NOMO-1 treated with dmso at 0.1 percent for 144 hours (cell line): ENCODE results near the gene RRAS2.

Source experiments
- DNase-seq: peaks from one replicate; lab custom pipeline; 2025; ENCODE audit not compliant: unreplicated experiment; lab: John Stamatoyannopoulos, UW

Gene RRAS2

DNA sequence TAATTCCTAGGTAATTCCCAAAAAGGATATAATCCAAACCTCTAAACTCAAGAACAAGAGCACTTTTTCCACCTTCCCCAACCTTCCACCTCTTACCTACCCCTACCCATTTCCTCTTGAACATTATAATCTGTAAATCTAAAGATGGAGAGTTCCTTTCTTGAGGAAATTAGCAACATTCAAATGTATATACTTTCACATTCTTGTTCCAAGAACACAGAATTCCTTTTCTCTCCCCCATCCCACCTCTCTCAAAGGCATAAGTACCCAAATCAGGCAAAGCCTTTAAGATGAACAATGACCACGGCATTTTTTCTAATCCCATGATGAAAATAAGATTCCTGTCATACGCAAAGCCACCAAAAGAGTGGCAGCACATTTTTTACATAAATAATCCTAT lies 18.3 kb downstream of the RRAS2 start:
- no peak for DNase-seq

DNA sequence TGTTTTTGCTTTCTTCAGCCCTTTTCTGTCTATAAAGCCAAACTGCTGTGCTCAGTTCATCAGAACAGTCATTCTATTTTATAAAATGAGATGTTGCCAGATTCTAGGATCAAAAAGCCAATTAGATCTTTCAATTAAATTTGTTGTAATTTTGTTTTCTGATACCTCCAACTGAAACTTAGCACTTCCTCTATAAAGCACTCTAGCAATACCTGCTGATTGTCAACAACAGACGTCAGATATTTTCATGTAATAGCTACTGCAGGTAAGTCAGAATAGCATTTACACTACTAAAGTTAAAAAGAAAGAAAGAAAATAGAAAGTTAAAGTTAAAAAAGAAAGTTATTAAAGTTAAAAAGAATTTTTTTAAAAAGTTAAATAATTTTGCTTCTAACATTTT lies 19.6 kb downstream of the RRAS2 start:
- DNase-seq: no peak

DNA sequence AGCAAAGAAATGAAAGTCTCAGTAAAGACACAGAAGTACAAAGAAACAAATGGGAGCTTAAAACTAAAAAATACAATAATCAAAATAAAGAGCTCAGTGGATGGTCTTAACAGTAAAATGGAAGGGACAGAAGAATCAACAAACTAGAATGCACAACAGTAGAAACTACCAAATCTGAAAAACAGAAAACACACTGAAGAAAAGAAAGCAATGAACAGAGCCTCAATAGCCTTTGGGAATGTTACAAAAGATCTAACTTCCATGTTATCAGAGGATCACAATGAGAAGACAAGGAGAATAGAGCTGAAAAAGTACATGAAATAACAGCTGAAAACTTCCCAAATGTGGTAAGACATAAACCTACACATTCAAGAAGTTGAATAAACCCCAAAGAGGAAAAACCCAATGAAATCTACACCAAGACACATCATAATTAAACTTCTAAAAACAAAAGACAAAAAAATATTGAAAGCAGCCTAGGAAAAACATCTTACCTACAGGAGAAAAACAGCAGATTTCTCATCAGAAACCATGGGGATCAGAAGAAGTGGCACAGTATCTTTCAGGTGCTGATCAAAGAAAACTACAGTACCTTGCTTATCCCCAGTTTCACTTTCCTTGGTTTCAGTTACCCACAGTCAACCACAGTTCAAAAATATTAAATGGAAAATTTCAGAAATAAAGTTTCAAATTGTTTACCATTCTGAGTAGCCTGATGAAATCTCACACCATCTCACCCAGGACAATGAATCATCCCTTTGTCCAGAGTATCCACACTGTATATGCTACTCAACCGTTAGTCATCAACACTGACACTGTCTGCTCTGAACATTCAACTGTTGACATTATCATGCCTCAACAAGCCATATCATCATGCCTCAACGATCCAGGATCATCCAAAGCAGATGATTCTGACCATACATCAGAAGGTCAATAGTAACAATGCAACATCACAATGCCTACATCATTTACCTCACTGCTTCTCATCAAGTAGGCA lies 22.2 kb downstream of the RRAS2 start:
- no peak for DNase-seq

DNA sequence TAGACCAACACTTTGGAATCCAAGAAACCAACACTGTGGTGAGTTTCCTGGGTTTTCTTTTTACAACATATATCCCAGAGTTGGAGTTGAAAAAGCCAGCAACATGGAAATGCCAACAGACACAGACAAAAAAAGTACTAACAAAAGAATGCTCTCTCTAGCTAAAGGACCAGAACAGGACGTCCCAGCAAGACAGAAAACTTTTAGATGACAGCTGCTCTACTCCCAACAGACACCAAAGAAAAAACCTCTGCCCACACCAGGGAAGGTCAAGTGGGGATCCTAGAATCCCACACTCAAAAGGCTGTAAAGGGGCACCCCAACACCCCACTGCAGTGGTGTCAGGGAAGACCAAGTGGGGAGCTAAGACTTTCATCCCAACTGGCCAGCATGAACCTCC lies 23.3 kb downstream of the RRAS2 start:
- no peak for DNase-seq

DNA sequence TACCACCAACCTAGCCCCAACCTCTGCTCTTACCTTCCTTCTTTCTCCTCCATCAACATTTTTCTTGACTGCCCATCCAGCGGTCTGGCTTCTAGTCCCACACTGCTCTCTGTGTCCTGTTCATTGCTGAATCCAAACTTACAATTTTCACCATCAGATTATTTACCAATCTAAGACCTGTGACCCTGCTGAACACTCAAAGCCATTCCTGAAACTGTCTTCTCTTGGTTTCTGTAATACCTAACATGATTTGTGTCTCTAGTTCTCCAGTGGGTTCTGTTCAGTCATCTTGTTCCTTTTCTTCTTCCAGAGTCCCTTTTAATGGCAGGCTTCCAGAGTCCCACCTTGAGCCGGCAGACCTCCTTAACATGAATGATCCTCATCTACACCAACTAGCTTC lies 24.1 kb downstream of the RRAS2 start:
- no peak for DNase-seq

GRCh38 chr11:14334192-14334591 lies 24.8 kb downstream of the RRAS2 start:
- no peak for DNase-seq

DNA sequence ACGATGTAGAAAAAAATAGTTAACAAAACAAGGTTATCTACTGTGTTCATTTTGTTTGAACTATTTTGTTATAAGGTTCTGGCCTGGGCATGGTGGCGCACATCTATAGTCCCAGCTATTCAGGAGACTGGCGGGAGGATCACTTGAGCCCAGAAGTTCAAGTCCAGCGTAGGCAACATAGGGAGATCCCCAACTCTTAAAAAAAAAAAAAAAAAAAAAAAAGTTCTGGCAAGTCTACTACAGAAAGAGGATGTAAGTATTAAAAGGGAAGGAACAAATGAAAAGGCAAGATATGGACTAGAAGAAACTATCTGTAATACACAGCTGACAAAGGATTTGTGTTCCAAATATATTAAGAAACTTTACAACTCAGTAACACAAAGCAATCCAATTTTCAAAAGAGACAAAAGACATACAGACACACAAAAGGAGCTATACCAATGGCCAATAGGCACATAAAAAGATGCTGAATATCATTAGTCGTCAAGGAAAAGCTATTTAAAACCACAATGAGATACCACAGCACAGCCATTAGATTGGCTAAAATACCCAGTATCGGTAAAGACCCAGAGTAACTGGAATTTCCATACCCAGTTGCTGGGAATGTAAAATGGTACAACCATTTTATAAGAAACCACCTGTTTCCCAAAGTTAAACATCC lies 27.4 kb downstream of the RRAS2 start:
- DNase-seq: no peak

DNA sequence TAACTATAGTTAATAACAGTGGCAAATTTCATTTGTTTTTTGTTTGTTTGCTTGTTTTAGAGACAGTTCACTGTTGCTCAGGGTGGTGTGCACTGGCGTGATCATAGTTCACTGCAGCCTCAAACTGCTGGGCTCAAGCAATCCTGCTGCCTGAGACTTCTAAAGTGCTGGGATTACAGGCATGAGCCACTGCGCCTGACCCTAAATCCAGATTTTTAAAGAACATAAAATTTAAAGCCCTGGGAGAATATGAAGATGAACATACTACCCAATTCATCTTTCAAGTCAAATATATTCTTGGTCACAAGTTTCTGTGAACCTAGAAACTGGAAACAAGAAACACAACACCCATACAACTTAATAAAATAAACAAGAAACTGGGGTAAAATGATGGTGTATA lies 28.1 kb downstream of the RRAS2 start:
- no peak for DNase-seq

DNA sequence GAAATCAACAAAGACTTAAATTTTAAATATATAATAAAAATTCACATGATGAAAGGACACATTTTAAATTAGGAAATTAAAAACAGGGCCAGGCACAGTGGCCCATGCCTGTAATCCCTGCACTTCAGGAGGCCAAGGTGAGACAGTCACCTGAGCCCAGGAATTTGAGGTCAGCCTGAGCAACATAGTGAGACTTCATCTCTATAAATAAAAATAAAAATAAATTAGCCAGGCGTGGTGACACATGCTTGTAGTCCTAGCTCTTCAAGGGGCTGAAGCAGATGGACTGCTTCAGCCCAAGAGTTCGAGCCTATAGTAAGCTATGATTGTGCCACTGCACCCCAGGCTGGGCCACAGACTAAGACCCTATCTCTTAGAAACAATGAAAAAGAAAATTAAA lies 29.3 kb downstream of the RRAS2 start:
- no peak for DNase-seq

- no peak for DNase-seq
Measured at GRCh38 chr11:14327116-14327515, 31.9 kb downstream of the RRAS2 start.

DNA sequence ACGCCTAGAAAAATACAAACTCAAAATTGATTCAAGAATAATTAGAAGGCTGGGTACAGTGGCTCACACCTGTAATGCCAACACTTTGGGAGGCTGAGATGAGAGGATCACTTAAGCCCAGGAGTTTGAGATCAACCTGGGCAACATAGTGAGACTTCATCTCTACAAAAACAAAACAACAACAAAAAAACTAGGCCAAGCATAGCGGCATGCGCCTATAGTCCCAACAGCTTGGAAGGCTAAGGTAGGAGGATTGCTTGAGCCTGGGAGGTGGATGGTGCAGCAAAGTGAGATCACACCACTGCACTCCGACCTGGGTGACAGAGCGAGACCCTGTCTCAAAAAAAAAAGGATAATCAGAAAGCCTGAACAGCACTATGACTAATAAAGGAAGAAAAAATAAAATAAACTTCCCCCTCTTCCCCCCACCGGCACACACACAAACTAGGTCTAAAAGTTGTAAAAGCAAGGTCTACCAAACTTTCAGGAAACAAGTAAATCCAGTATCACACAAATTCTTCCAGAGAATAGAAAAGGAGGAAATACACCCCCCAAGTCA lies 35.8 kb downstream of the RRAS2 start:
- DNase-seq: no peak

DNA sequence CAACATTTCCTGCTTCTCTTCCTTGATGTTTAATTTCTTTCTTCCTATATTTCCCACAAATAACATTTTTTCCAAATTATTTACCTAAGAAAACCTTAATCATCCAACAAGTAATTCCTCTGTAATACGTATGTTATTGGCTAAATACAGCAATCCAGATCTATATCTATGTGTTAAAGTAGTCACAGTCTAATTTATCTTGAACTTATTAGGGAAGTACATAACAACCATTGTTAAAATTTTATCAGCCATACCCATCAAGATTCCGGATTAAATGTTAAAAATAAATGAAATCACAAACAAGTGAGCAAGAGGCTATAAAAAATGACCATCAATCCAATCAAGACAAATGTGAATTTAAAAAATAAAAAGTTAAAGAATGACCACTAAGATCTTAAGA lies 36.5 kb downstream of the RRAS2 start:
- no peak for DNase-seq

DNA sequence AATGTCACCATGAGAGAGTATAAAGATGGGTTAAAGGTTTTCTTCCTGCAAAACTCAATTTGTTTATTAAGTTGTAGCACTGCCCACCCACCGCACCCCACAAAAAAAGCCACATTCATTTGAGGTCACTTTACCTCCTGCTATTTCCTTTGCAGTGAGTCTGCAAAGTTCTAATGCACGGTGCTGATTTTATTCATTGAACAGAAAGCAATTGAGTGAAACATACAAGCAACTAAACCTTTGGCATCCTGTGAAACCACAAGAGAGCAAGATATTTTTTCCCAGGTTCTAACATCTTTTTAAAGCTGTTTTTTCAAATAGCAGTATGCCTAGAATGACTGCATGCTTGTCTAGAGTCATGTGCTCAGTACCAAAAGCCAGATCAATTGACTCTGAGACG lies 39.0 kb downstream of the RRAS2 start:
- DNase-seq: no peak

- DNase-seq: no peak
Measured at GRCh38 chr11:14318581-14318981, 40.4 kb downstream of the RRAS2 start.

DNA sequence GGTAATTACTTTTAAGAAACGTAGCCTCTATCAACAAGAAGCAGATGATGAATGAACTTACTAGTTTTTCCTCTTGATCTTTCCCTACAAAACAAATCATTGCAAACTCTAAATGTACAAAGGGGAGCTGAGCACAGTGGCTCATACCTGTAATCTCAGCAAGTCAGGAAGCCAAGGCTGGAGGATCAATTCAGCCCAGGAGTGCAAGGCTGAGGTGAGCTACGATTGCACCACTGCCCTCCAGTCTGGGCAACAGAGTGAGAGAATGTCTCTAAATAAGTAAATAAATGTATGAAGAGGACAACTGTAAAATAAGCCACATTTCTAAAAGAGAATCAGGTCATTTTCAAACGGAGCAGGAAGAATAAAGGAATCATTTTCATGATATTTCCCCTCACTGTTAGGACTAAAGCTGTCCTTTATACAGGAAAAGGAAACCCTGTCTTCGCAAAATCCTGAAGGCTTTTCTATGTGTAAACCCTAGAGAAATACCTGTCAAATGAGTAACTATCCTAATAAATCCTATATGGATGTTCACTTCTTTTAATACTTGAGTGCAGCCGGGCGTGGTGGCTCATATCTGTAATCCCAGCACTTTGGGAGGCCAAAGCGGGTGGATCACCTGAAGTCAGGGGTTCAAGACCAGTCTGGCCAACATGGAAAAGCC lies 41.2 kb downstream of the RRAS2 start:
- no peak for DNase-seq

DNA sequence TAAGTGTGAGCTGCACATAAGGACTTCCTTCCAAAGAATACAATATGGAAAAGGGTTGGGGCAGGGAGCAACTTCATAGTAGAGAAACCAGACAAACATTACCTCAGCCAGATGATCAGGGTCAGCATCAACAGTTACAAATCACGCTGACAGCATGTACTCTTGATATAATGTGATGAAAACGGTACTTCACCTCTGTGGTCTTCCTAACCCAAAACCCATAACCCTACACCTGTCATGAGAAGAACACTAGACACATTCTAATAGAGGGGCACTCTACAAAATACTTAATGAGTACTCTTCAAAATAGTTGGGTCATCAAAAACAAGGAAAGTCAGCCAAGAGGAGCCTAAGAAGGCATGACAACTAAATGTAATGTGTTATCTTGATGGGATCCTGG lies 43.9 kb downstream of the RRAS2 start:
- DNase-seq: no peak

- DNase-seq: no peak
Measured at GRCh38 chr11:14314127-14314526, 44.9 kb downstream of the RRAS2 start.

DNA sequence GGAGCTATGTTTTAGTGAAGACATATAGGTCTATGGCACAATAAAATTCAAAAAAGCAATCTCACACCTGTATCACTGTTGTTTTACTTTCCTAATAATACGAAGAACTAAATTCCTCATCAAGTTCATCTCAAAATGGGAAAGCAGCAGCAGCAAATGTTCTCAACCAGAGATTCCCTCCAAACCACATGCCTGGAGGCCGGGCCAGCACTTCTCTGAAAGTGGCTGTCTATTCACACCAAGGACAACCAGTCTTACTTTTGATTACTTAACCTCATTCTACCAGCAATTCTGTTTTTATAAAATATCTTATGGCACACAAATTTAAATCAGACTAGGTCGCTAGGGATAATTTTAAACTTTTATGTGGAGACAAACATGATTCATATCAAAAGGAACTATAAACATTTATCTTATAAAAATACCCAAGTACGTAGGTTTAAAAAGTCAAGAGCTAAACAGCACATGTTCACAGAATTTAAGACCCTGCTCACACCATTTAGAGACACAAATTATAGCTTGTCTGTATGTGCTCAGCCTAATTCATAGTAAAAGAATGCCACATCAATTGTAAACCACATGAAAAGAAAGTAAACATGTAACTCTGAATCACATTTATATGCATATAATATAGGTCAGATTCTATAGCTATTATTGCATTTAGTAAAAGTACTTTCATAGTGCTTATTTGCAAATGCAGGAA lies 46.1 kb downstream of the RRAS2 start:
- no peak for DNase-seq

- no peak for DNase-seq
Measured at GRCh38 chr11:14310679-14311078, 48.3 kb downstream of the RRAS2 start.

- DNase-seq: no peak
Measured at GRCh38 chr11:14309425-14310192, 49.4 kb downstream of the RRAS2 start.
